ENCODE results near the gene KRTAP6-2. TPM values are rescaled to one million over a fixed set of nuclear protein-coding genes. Genes with fewer than 3 reads are reported as not detected.

The KRTAP6-2 gene
- total and polyA plus RNA-seq, 2 experiments from 2014 or later, result not detected

- Histone ChIP-seq H3K4me3 (no peak within 1 kb of the TSS), H3K9ac (no peak within 1 kb of the TSS), H2AFZ (no peak within 1 kb of the TSS), H3K9me3 (ENCODE audit: low read depth) (peaks cover 4% of the 10 kb centered on the region), H3K9me2 (ENCODE audit: insufficient read depth) (no peaks in the 10 kb centered on the region), H3K27me3 (replicated peaks; ENCODE audit: insufficient read depth) (no peaks in the 10 kb centered on the region), H3K4me2 (ENCODE audit: unreplicated experiment) (no peak within 1 kb of the TSS), H3K4me1 (ENCODE audit: insufficient read depth) (no peaks in the 10 kb centered on the region), H3K36me3 (ENCODE audit: low read depth) (no peaks in the 10 kb centered on the region), H3K79me2 (ENCODE audit: insufficient read depth) (no peaks in the 10 kb centered on the region), H4K20me1 (ENCODE audit: insufficient read depth) (no peaks in the 10 kb centered on the region), H3K27ac (no peak within 1 kb of the TSS), H3F3A (ENCODE audit: insufficient read depth) (no peaks in the 10 kb centered on the region)
- no peak for TF ChIP-seq EZH2phosphoT487 (IDR thresholded peaks at IDR 0.05; ENCODE audit: insufficient read depth, low read depth)
- TF ChIP-seq EZH2 (IDR thresholded peaks at IDR 0.05; ENCODE audit: insufficient read depth, poor library complexity, severe bottlenecking), result no peak
- in situ Hi-C loops (cut with MboI), result no loop called here
- WGBS, 2 experiments (ENCODE audit: low coverage in 1 of 2, low lambda C conversion rate in 2 of 2, missing lambda C conversion rate in 2 of 2), result 17 to 29% methylated on average over 2 of the region's 2 CpGs
- no peak for DNase-seq
Observed at GRCh38 chr21:30613836-30614235, 15.1 kb upstream of the KRTAP6-2 start, which contains the start of gene KRTAP6-1. KRTAP6-1 (minus strand) TSS chr21:30613930; CDS start chr21:30613904, 26 bp downstream.

- Histone ChIP-seq H3K9me2 (ENCODE audit: insufficient read depth) (no peaks in the 10 kb centered on the region), H3K27me3 (replicated peaks; ENCODE audit: insufficient read depth) (no peaks in the 10 kb centered on the region), H2AFZ (no peak overlapping the region), H3F3A (ENCODE audit: insufficient read depth) (no peaks in the 10 kb centered on the region), H3K4me3 (no peak overlapping the region), H3K79me2 (ENCODE audit: insufficient read depth) (no peaks in the 10 kb centered on the region), H3K36me3 (ENCODE audit: low read depth) (no peaks in the 10 kb centered on the region), H3K4me1 (ENCODE audit: insufficient read depth) (no peaks in the 10 kb centered on the region), H3K27ac (no peak overlapping the region), H3K9ac (no peak overlapping the region), H4K20me1 (ENCODE audit: insufficient read depth) (no peaks in the 10 kb centered on the region), H3K4me2 (ENCODE audit: unreplicated experiment) (no peak overlapping the region), H3K9me3 (ENCODE audit: low read depth) (peaks cover 5% of the 10 kb centered on the region)
- no peak for DNase-seq
- TF ChIP-seq EZH2phosphoT487 (IDR thresholded peaks at IDR 0.05; ENCODE audit: insufficient read depth, low read depth) (no peak), EZH2 (IDR thresholded peaks at IDR 0.05; ENCODE audit: insufficient read depth, poor library complexity, severe bottlenecking) (no peak)
- 38 to 44% methylated on average over 2 of the region's 2 CpGs for WGBS, 2 experiments (ENCODE audit: low coverage in 1 of 2, low lambda C conversion rate in 2 of 2, missing lambda C conversion rate in 2 of 2)
- in situ Hi-C loops (cut with MboI), result no loop called here
Observed at GRCh38 chr21:30612132-30612531, 13.4 kb upstream of the KRTAP6-2 start.

DNA sequence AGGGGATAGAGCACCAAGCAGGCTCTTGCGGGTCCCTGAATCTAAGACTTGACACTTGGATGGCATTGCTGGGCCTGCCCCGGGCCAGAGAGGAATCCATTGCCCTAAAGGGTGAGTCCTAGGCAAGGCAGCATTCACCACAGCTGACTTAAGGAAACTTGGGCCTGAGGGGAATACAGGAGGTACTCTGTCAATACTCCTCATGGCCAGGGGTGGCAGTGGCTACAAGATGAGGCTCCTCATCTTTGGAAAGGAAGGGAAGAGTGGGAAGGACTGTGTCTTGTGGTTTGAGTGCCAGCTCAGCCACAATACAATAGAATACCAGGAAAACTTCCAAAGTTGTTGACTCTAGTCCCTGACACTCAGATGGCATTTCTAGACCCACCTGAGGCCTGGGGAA lies 7.3 kb upstream of the KRTAP6-2 start:
- Histone ChIP-seq H3F3A (ENCODE audit: insufficient read depth) (no peaks in the 10 kb centered on the region), H3K27me3 (replicated peaks; ENCODE audit: insufficient read depth) (no peaks in the 10 kb centered on the region), H3K9me3 (ENCODE audit: low read depth) (peaks cover 9% of the 10 kb centered on the region), H3K4me1 (ENCODE audit: insufficient read depth) (no peaks in the 10 kb centered on the region), H3K9me2 (ENCODE audit: insufficient read depth) (no peaks in the 10 kb centered on the region), H3K9ac (no peak overlapping the region), H3K4me3 (no peak overlapping the region), H3K4me2 (ENCODE audit: unreplicated experiment) (no peak overlapping the region), H2AFZ (no peak overlapping the region), H3K27ac (no peak overlapping the region), H4K20me1 (ENCODE audit: insufficient read depth) (no peaks in the 10 kb centered on the region), H3K36me3 (ENCODE audit: low read depth) (no peaks in the 10 kb centered on the region), H3K79me2 (ENCODE audit: insufficient read depth) (no peaks in the 10 kb centered on the region)
- TF ChIP-seq EZH2phosphoT487 (IDR thresholded peaks at IDR 0.05; ENCODE audit: insufficient read depth, low read depth) (no peak), EZH2 (IDR thresholded peaks at IDR 0.05; ENCODE audit: insufficient read depth, poor library complexity, severe bottlenecking) (no peak)
- in situ Hi-C loops (cut with MboI), result no loop called here
- DNase-seq, result no peak
- WGBS, 2 experiments (ENCODE audit: low coverage in 1 of 2, low lambda C conversion rate in 2 of 2, missing lambda C conversion rate in 2 of 2), result 30 to 32% methylated on average over 2 of the region's 2 CpGs

- no peak for TF ChIP-seq EZH2 (IDR thresholded peaks at IDR 0.05; ENCODE audit: insufficient read depth, poor library complexity, severe bottlenecking)
- no peak for TF ChIP-seq EZH2phosphoT487 (IDR thresholded peaks at IDR 0.05; ENCODE audit: insufficient read depth, low read depth)
- DNase-seq, result no peak
- Histone ChIP-seq H3K4me2 (ENCODE audit: unreplicated experiment) (no peak within 1 kb of the TSS), H3K27ac (no peak within 1 kb of the TSS), H3K4me3 (no peak within 1 kb of the TSS), H3K36me3 (ENCODE audit: low read depth) (no peaks in the 10 kb centered on the region), H3K4me1 (ENCODE audit: insufficient read depth) (no peaks in the 10 kb centered on the region), H3F3A (ENCODE audit: insufficient read depth) (no peaks in the 10 kb centered on the region), H2AFZ (no peak within 1 kb of the TSS), H3K27me3 (replicated peaks; ENCODE audit: insufficient read depth) (no peaks in the 10 kb centered on the region), H3K9me3 (ENCODE audit: low read depth) (peaks cover 4% of the 10 kb centered on the region), H4K20me1 (ENCODE audit: insufficient read depth) (no peaks in the 10 kb centered on the region), H3K9me2 (ENCODE audit: insufficient read depth) (no peaks in the 10 kb centered on the region), H3K79me2 (ENCODE audit: insufficient read depth) (no peaks in the 10 kb centered on the region), H3K9ac (no peak within 1 kb of the TSS)
- in situ Hi-C loops (cut with MboI), result no loop called here
- 3 to 4% methylated on average over 1 of the region's 1 CpG for WGBS, 2 experiments (ENCODE audit: low coverage in 1 of 2, low lambda C conversion rate in 2 of 2, missing lambda C conversion rate in 2 of 2)
Observed at GRCh38 chr21:30600787-30601186, 2.1 kb upstream of the KRTAP6-2 start, which contains the start of gene KRTAP22-1. KRTAP22-1 (plus strand) TSS chr21:30601087.

GRCh38 chr21:30592140-30592539 lies 6.6 kb downstream of the KRTAP6-2 start, which contains the start of gene KRTAP6-3:
KRTAP6-3 (plus strand) TSS chr21:30592440; CDS start chr21:30592446, 6 bp downstream.
- 40 to 43% methylated on average over 4 of the region's 4 CpGs for WGBS, 2 experiments (ENCODE audit: low coverage in 1 of 2, low lambda C conversion rate in 2 of 2, missing lambda C conversion rate in 2 of 2)
- H3K36me3 ChIP-seq (ENCODE audit: low read depth), result no peaks in the 10 kb centered on the region
- H4K20me1 ChIP-seq (ENCODE audit: insufficient read depth), result no peaks in the 10 kb centered on the region
- H3K4me3 ChIP-seq, result no peak within 1 kb of the TSS
- H3K27me3 ChIP-seq (replicated peaks; ENCODE audit: insufficient read depth), result no peaks in the 10 kb centered on the region
- H3K9me3 ChIP-seq (ENCODE audit: low read depth), result no peaks in the 10 kb centered on the region
- no peak within 1 kb of the TSS for H3K9ac ChIP-seq
- H3K27ac ChIP-seq, result no peak within 1 kb of the TSS
- in situ Hi-C loops (cut with MboI), result no loop called here
- no peak for TF ChIP-seq EZH2 (IDR thresholded peaks at IDR 0.05; ENCODE audit: insufficient read depth, poor library complexity, severe bottlenecking)
- no peak for TF ChIP-seq EZH2phosphoT487 (IDR thresholded peaks at IDR 0.05; ENCODE audit: insufficient read depth, low read depth)
- H3K9me2 ChIP-seq (ENCODE audit: insufficient read depth), result no peaks in the 10 kb centered on the region
- no peaks in the 10 kb centered on the region for H3K79me2 ChIP-seq (ENCODE audit: insufficient read depth)
- H3K4me1 ChIP-seq (ENCODE audit: insufficient read depth), result no peaks in the 10 kb centered on the region
- H2AFZ ChIP-seq, result no peak within 1 kb of the TSS
- H3F3A ChIP-seq (ENCODE audit: insufficient read depth), result no peaks in the 10 kb centered on the region
- no peak for DNase-seq
- no peak within 1 kb of the TSS for H3K4me2 ChIP-seq (ENCODE audit: unreplicated experiment)
